H9 (cell line): Measurements from ENCODE around the gene IL1RN. TPM values are rescaled to one million over a fixed set of nuclear protein-coding genes. Genes with fewer than 3 reads are reported as not detected.

Experiments
- DNase-seq: peaks from one replicate; pipeline ENCODE4 v3.0.0-alpha.2; 2017
- H2AFZ ChIP-seq: one replicate; pipeline ENCODE4 v1.6.1; 2013; ENCODE audit warnings: mild to moderate bottlenecking, low read length, control low read depth, moderate library complexity
- H2AK5ac ChIP-seq: 2 replicates; pipeline ENCODE4 v1.6.1; 2013; ENCODE audit warnings: low read length, control low read depth, mixed read lengths; ENCODE audit not compliant: insufficient read length
- H2BK120ac ChIP-seq: one replicate; pipeline ENCODE4 v1.6.1; 2013; ENCODE audit warnings: low read depth, mild to moderate bottlenecking, low read length, control low read depth, inconsistent platforms; ENCODE audit not compliant: poor library complexity, severe bottlenecking
- H2BK12ac ChIP-seq: 2 replicates; pipeline ENCODE4 v1.6.1; 2013; ENCODE audit warnings: low read length, control low read depth, mixed read lengths, low read depth; ENCODE audit not compliant: insufficient read length
- H2BK15ac ChIP-seq: 2 replicates; pipeline ENCODE4 v1.6.1; 2013; ENCODE audit warnings: low read depth, low read length, control low read depth
- H2BK20ac ChIP-seq: one replicate; pipeline ENCODE4 v1.6.1; 2013; ENCODE audit warnings: low read depth, mild to moderate bottlenecking, low read length, control low read depth, inconsistent platforms; ENCODE audit not compliant: poor library complexity, severe bottlenecking
- H2BK5ac ChIP-seq: 2 replicates; pipeline ENCODE4 v1.6.1; 2013; ENCODE audit warnings: low read length, control low read depth, mixed read lengths; ENCODE audit not compliant: insufficient read length
- H3K14ac ChIP-seq: 2 replicates; pipeline ENCODE4 v1.6.1; 2013; ENCODE audit warnings: low read length, control low read depth; ENCODE audit not compliant: insufficient read depth
- H3K18ac ChIP-seq: 2 replicates; pipeline ENCODE4 v1.6.1; 2013; ENCODE audit warnings: low read depth, mild to moderate bottlenecking, mixed read lengths, low read length, control low read depth; ENCODE audit not compliant: insufficient read length
- H3K23ac ChIP-seq: 2 replicates; pipeline ENCODE4 v1.6.1; 2013; ENCODE audit warnings: low read length, control low read depth, mixed read lengths, low read depth; ENCODE audit not compliant: insufficient read length
- H3K23me2 ChIP-seq: 2 replicates; pipeline ENCODE4 v1.6.1; 2013; ENCODE audit warnings: low read depth, mild to moderate bottlenecking, mixed read lengths, low read length, control low read depth; ENCODE audit not compliant: insufficient read length, poor library complexity, severe bottlenecking
- H3K27ac ChIP-seq: 2 replicates; pipeline ENCODE4 v1.5.1; 2013; ENCODE audit warnings: low read length, control low read depth, mixed read lengths, low read depth; ENCODE audit not compliant: insufficient read length
- H3K27me3 ChIP-seq: 2 replicates; pipeline ENCODE4 v1.6.1; 2013; ENCODE audit warnings: low read length, control low read depth, inconsistent platforms; ENCODE audit not compliant: insufficient read depth
- H3K4ac ChIP-seq: 2 replicates; pipeline ENCODE4 v1.6.1; 2013; ENCODE audit warnings: low read depth, mild to moderate bottlenecking, control low read depth, inconsistent platforms, low read length, moderate library complexity
- H3K4me1 ChIP-seq: 2 replicates; pipeline ENCODE4 v1.6.1; 2013; ENCODE audit warnings: low read length, control low read depth, inconsistent platforms; ENCODE audit not compliant: insufficient read depth
- H3K4me2 ChIP-seq: 2 replicates; pipeline ENCODE4 v1.6.1; 2013; ENCODE audit warnings: low read length, control low read depth, mixed read lengths; ENCODE audit not compliant: insufficient read length, insufficient read depth
- H3K56ac ChIP-seq: 2 replicates; pipeline ENCODE4 v1.6.1; 2013; ENCODE audit warnings: low read depth, mild to moderate bottlenecking, mixed read lengths, low read length, control low read depth; ENCODE audit not compliant: insufficient read length
- H3K79me1 ChIP-seq: 2 replicates; pipeline ENCODE4 v1.6.1; 2013; ENCODE audit warnings: low read depth, mild to moderate bottlenecking, moderate library complexity, low read length, control low read depth, inconsistent platforms; ENCODE audit not compliant: insufficient read depth, poor library complexity, severe bottlenecking
- H3K79me2 ChIP-seq: 2 replicates; pipeline ENCODE4 v1.6.1; 2013; ENCODE audit warnings: low read length, control low read depth, inconsistent platforms; ENCODE audit not compliant: insufficient read depth
- H3K9ac ChIP-seq: 2 replicates; pipeline ENCODE4 v1.6.1; 2013; ENCODE audit warnings: low read length, control low read depth, mixed read lengths; ENCODE audit not compliant: insufficient read length; ENCODE audit errors: extremely low read depth
- H3K9me3 ChIP-seq: one replicate; pipeline ENCODE4 v1.6.1; 2013; ENCODE audit warnings: low read depth, low read length, inconsistent platforms; ENCODE audit not compliant: control insufficient read depth
- H3T11ph ChIP-seq: one replicate; pipeline ENCODE4 v1.6.1; 2013; ENCODE audit warnings: mild to moderate bottlenecking, low read length, control low read depth, inconsistent platforms
- H4K20me1 ChIP-seq: one replicate; pipeline ENCODE4 v1.6.1; 2013; ENCODE audit not compliant: control insufficient read depth, insufficient read length, insufficient read depth
- H4K5ac ChIP-seq: 2 replicates; pipeline ENCODE4 v1.6.1; 2013; ENCODE audit warnings: low read depth, mild to moderate bottlenecking, mixed read lengths, low read length, control low read depth; ENCODE audit not compliant: insufficient read length
- H4K8ac ChIP-seq: replicated peaks from 2 replicates; pipeline ENCODE4 v1.6.1; 2013; ENCODE audit warnings: low read length, control low read depth, mixed read lengths, low read depth; ENCODE audit not compliant: insufficient read length
- H4K91ac ChIP-seq: 2 replicates; pipeline ENCODE4 v1.6.1; 2013; ENCODE audit warnings: low read depth, mild to moderate bottlenecking, moderate library complexity, mixed read lengths, low read length, control low read depth; ENCODE audit not compliant: insufficient read length
- H3K27ac Mint-ChIP-seq, 3 experiments: 2 replicates in 2 of 3; 3 replicates in 1 of 3; pipeline ENCODE4 v1.8.0; 2020 to 2021; ENCODE audit warnings: mixed read lengths in 3 of 3, mild to moderate bottlenecking in 1 of 3, moderate library complexity in 1 of 3
- H3K27me3 Mint-ChIP-seq: 2 replicates; pipeline ENCODE4 v1.8.0; 2021; ENCODE audit warnings: low read depth, mild to moderate bottlenecking, moderate library complexity, mixed read lengths
- H3K36me3 Mint-ChIP-seq, 3 experiments: 2 replicates in 2 of 3; 3 replicates in 1 of 3; pipeline ENCODE4 v1.8.0; 2020 to 2021; ENCODE audit warnings: low read depth in 3 of 3, mixed read lengths in 3 of 3; ENCODE audit not compliant: insufficient read depth in 1 of 3
- H3K4me1 Mint-ChIP-seq, 2 experiments: 2 replicates each; pipeline ENCODE4 v1.8.0; 2020; ENCODE audit warnings: mixed read lengths in 2 of 2
- H3K4me3 Mint-ChIP-seq, 2 experiments: 2 replicates in 1 of 2; 3 replicates in 1 of 2; pipeline ENCODE4 v1.8.0; 2020 to 2021; ENCODE audit warnings: mild to moderate bottlenecking in 2 of 2, mixed read lengths in 2 of 2, moderate library complexity in 1 of 2
- H3K9me3 Mint-ChIP-seq, 2 experiments: 2 replicates in 1 of 2; 3 replicates in 1 of 2; pipeline ENCODE4 v1.8.0; 2020; ENCODE audit warnings: mild to moderate bottlenecking in 2 of 2, mixed read lengths in 2 of 2, moderate library complexity in 1 of 2
- CTCF ChIP-seq: fragments of 200-600 bp; sonication (generic); conservative IDR thresholded peaks from 3 replicates; pipeline ENCODE4 v1.8.0; 2021; ENCODE audit warnings: antibody characterized with exemption, mild to moderate bottlenecking
- WGBS: extraction: QIAGEN DNeasy Blood & Tissue Kit; methylation state at CpG from one replicate; pipeline ENCODE4 v1.1.7; 2013; ENCODE audit warnings: missing lambda C conversion rate, low lambda C conversion rate, mixed read lengths; ENCODE audit not compliant: insufficient read length; ENCODE audit errors: extremely low coverage; 5-methylcytosine and 5-hydroxymethylcytosine counted together
- total RNA-seq: library from RNA; stranded (reverse); gene quantifications from 2 replicates; pipeline ENCODE4 v1.2.1, GENCODE V29; 2021

Gene IL1RN
- total RNA-seq, 1 experiment from 2014 or later, result not detected

GRCh38 chr2:113178069-113178746 lies 50.8 kb downstream of the IL1RN start:
- no peak overlapping the region for H3K4ac ChIP-seq
- H3K79me2 ChIP-seq, result no peaks in the 10 kb centered on the region
- H4K8ac ChIP-seq, result no peak overlapping the region
- no peaks in the 10 kb centered on the region for H4K20me1 ChIP-seq
- H2BK5ac ChIP-seq, result no peak overlapping the region
- peaks cover 6% of the 10 kb centered on the region for H3K27me3 Mint-ChIP-seq
- no peak overlapping the region for H2BK20ac ChIP-seq
- no peak overlapping the region for H2BK12ac ChIP-seq
- no peak overlapping the region for H3K18ac ChIP-seq
- no peak overlapping the region for H4K5ac ChIP-seq
- no peaks in the 10 kb centered on the region for H3K23me2 ChIP-seq
- no peak for TF ChIP-seq CTCF
- no peak overlapping the region for H2AK5ac ChIP-seq
- no peaks in the 10 kb centered on the region for H3K27me3 ChIP-seq
- H3K9me3 ChIP-seq, result no peaks in the 10 kb centered on the region
- no peak overlapping the region for H2BK15ac ChIP-seq
- H2BK120ac ChIP-seq, result no peak overlapping the region
- no peaks in the 10 kb centered on the region for H3K79me1 ChIP-seq
- no peak overlapping the region for H3T11ph ChIP-seq
- H3K9ac ChIP-seq, result no peak overlapping the region
- H3K27ac Mint-ChIP-seq, result peak overlapping the region in 1 of 3 experiments; percentile 87; a peak in 1 of 7 replicates
- no peaks in the 10 kb centered on the region; the same call in 1 of the 2 replicates for H3K4me1 ChIP-seq
- no peak overlapping the region for H4K91ac ChIP-seq
- H3K36me3 Mint-ChIP-seq, result no peaks in the 10 kb centered on the region; a peak in 2 of 7 replicates
- no CpG with 5 or more reads among the region's 11 CpGs for WGBS
- H2AFZ ChIP-seq, result no peak overlapping the region
- H3K4me2 ChIP-seq, result no peak overlapping the region
- no peaks in the 10 kb centered on the region for H3K9me3 Mint-ChIP-seq
- H3K23ac ChIP-seq, result no peak overlapping the region
- H3K14ac ChIP-seq, result no peak overlapping the region
- H3K4me1 Mint-ChIP-seq, result peaks cover 26 to 30% of the 10 kb centered on the region in 2 experiments
- H3K27ac ChIP-seq, result no peak overlapping the region
- H3K56ac ChIP-seq, result no peak overlapping the region
- H3K4me3 Mint-ChIP-seq, result no peak overlapping the region
- DNase-seq, result no peak
